ENCODE data around the gene KLHDC4. TPM values are rescaled to one million over a fixed set of nuclear protein-coding genes. Genes with fewer than 3 reads are reported as not detected.

Gene KLHDC4
- total and polyA plus RNA-seq, 4 experiments from 2014 or later, result 16.3 to 90.0 (median 50.2) TPM

DNA sequence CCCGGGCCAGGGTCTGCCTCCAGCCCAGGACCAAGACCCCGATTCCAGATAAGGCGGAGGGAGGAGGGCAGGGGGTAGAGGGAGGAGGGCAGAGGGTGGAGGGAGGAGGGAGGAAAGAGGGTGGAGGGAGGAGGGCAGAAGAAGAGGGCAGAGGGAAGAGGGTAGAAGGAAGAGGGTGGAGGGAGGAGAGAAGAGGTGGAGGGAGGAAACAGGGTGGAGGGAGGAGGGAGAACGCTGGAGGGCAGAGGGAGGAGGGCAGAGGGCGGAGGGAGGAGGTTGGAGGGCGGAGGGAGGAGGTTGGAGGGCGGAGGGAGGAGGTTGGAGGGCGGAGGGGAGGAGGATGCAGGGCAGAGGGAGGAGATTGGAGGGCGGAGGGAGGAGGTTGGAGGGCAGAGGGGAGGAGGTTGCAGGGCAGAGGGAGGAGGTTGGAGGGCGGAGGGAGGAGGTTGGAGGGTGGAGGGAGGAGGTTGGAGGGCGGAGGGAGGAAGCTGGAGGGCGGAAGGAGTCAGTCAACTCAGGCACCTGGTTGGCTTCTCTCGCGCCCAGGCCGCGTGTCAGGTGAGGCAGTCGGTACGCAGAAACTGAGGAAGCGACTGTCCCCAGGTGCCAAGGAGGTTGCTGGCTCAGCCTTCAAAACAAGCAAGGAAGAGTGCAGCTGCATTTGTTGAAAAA is 65.2 kb downstream of the KLHDC4 start:
- Mint-ChIP-seq H3K4me3 (peak overlapping the region in 1 of 8 donors; percentile 15), H3K36me3 (peaks cover 3 to 26% of the 10 kb centered on the region in 2 donors)
- POLR2A ChIA-PET (ENCODE audit: partially characterized antibody), result interaction anchor here (0.8 to 1.0 kb wide), 2 partner anchors 10 to 66 kb away, joined by 3 to 4 read pairs; partner anchors contain the start of gene KLHDC4

DNA sequence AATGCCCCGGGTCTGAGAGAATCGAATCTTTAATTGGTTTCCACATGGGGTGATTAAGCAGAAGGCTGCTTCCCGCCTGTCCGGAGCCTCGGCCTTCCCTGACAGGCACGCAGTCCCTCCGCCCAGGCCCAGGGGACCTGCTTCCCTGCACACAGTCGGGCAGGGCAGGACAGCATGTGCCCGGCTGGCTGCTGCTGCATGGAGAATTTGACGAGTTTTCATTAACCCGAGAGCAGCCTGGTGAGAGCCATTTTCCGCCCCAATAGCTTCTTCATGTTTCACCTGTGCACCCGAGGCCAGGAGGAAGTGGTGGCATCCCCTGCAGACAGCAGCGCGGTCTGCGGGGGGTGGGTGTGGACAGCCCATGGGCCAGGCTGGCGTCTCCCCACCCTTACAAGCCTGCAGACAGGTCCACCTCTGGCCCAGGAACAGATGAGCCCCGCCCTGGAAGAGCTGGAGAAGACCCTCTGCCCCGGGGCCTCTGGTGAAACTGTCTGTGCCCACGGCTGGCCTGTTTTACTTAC is 67.0 kb downstream of the KLHDC4 start:
- Mint-ChIP-seq H3K27me3 (no peaks in the 10 kb centered on the region), H3K4me1 (peaks cover 25 to 57% (median 36%) of the 10 kb centered on the region in 4 donors), H3K4me3 (peak overlapping the region in 3 of 8 donors; percentile 8 to 61 (median 52)), H3K36me3 (peaks cover 3 to 22% of the 10 kb centered on the region in 2 donors), H3K9me3 (no peaks in the 10 kb centered on the region), H3K27ac (peak overlapping the region in 5 of 7 donors; percentile 29 to 84 (median 70))
- Histone ChIP-seq H3K4me1 (ENCODE audit: insufficient read depth, low read length) (peaks cover 44% of the 10 kb centered on the region), H3K27me3 (ENCODE audit: insufficient read depth, low read length) (no peaks in the 10 kb centered on the region), H3K27ac (ENCODE audit: low read depth, low read length) (no peak overlapping the region), H3K36me3 (ENCODE audit: insufficient read depth, low read length) (peaks cover 6% of the 10 kb centered on the region), H3K9me3 (ENCODE audit: control insufficient read depth in 1 of 2, low read length in 2 of 2) (no peaks in the 10 kb centered on the region), H3K4me3 (ENCODE audit: low read length in 2 of 2) (no peak overlapping the region)
- CTCF ChIA-PET (ENCODE audit: partially characterized antibody), result interaction anchor here (0.9 kb wide), 1 partner anchor 73 kb away, joined by 3 read pairs; no protein-coding TSS in a partner anchor
- POLR2A ChIA-PET (ENCODE audit: partially characterized antibody), result interaction anchor here (1.1 kb wide), 1 partner anchor 67 kb away, joined by 4 read pairs; the partner anchor contains the start of gene KLHDC4
- intact Hi-C loops (cut with micrococcal nuclease), result no loop called here
- DNase-seq, result no peak

More for the DNA sequence above, 65.2 kb downstream of the KLHDC4 start:
- peaks cover 47% of the 10 kb centered on the region for H3K4me1 ChIP-seq (ENCODE audit: insufficient read depth, low read length)
- Mint-ChIP-seq H3K27ac (peak overlapping the region in 5 of 7 donors; percentile 10 to 76 (median 66)), H3K4me1 (peaks cover 28 to 65% (median 38%) of the 10 kb centered on the region in 4 donors), H3K9me3 (no peaks in the 10 kb centered on the region), H3K27me3 (no peaks in the 10 kb centered on the region)
- H3K27ac ChIP-seq (ENCODE audit: low read depth, low read length), result no peak overlapping the region
- H3K4me3 ChIP-seq (ENCODE audit: low read length in 2 of 2), result no peak overlapping the region
- intact Hi-C loops (cut with micrococcal nuclease), result no loop called here
- peaks cover 13% of the 10 kb centered on the region for H3K36me3 ChIP-seq (ENCODE audit: insufficient read depth, low read length)
- no peaks in the 10 kb centered on the region for H3K27me3 ChIP-seq (ENCODE audit: insufficient read depth, low read length)
- H3K9me3 ChIP-seq (ENCODE audit: control insufficient read depth in 1 of 2, low read length in 2 of 2), result no peaks in the 10 kb centered on the region
- DNase-seq, result no peak
- CTCF ChIA-PET (ENCODE audit: partially characterized antibody), result no interaction called here

DNA sequence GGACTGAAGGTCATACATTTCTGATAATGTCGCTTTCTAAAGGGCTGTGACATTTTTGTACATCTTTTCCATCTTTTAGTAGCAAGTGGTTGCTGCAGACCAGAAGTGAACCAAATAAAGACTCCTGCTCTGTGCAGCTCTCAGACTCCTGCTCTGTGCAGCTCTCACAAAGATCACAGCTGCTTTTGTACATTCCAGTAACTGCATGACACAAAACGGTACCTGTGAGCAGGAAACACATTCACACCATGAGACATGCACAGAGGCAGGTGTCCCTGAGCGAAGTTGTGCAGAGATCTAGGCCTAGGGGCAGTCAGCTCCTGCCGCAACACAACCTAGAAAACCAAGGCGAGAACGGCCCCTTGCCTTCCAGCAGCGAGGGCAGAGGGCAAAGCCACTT is 67.5 kb downstream of the KLHDC4 start:
- ChIA-PET CTCF (ENCODE audit: partially characterized antibody) (interaction anchor here (0.9 kb wide), 1 partner anchor 74 kb away, joined by 3 read pairs; no protein-coding TSS in a partner anchor), POLR2A (ENCODE audit: partially characterized antibody) (interaction anchor here (1.1 kb wide), 1 partner anchor 67 kb away, joined by 4 read pairs; the partner anchor contains the start of gene KLHDC4)
- Mint-ChIP-seq H3K36me3 (peaks cover 0 to 22% of the 10 kb centered on the region in 2 donors), H3K4me3 (peak overlapping the region in 3 of 8 donors; percentile 11 to 52 (median 26)), H3K4me1 (peaks cover 25 to 52% (median 33%) of the 10 kb centered on the region in 4 donors), H3K27me3 (no peaks in the 10 kb centered on the region), H3K27ac (peak overlapping the region in 6 of 7 donors; percentile 5 to 82 (median 30)), H3K9me3 (no peaks in the 10 kb centered on the region)
- no peak overlapping the region for H3K27ac ChIP-seq (ENCODE audit: low read depth, low read length)
- intact Hi-C loops (cut with micrococcal nuclease), result no loop called here
- no peak overlapping the region for H3K4me3 ChIP-seq (ENCODE audit: low read length in 2 of 2)
- H3K27me3 ChIP-seq (ENCODE audit: insufficient read depth, low read length), result no peaks in the 10 kb centered on the region
- peaks cover under 1% of the 10 kb centered on the region for H3K36me3 ChIP-seq (ENCODE audit: insufficient read depth, low read length)
- no peaks in the 10 kb centered on the region for H3K9me3 ChIP-seq (ENCODE audit: control insufficient read depth in 1 of 2, low read length in 2 of 2)
- no peak for DNase-seq
- H3K4me1 ChIP-seq (ENCODE audit: insufficient read depth, low read length), result peaks cover 39% of the 10 kb centered on the region

DNA sequence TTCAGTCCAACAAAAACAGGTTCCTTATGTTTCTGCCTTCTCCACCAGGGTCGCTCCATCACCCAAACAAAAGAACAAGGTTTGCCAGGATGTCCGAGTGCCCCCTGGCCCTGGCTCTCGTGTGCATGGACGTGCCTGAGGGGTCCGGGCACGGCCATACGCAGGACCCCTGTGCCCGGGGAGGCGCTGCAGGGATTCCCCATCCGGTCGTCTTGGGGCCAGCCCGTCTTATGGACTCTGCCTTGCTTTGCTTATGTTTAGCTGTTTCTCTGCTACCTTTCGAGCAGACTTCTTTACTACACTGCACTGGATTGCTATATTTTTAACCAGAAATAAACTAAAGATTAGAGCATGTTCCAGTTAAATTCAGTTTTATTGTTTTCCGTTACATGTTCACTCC is 68.0 kb downstream of the KLHDC4 start:
- Mint-ChIP-seq H3K27ac (peak overlapping the region in 3 of 7 donors; percentile 43 to 82 (median 54)), H3K27me3 (no peaks in the 10 kb centered on the region), H3K4me3 (no peak overlapping the region), H3K4me1 (peaks cover 21 to 47% (median 29%) of the 10 kb centered on the region in 4 donors), H3K9me3 (no peaks in the 10 kb centered on the region), H3K36me3 (peaks cover 0 to 19% of the 10 kb centered on the region in 2 donors)
- ChIA-PET POLR2A (ENCODE audit: partially characterized antibody) (interaction anchor here (1.1 kb wide), 1 partner anchor 68 kb away, joined by 4 read pairs; the partner anchor contains the start of gene KLHDC4), CTCF (ENCODE audit: partially characterized antibody) (interaction anchor here (0.9 kb wide), 1 partner anchor 74 kb away, joined by 3 read pairs; no protein-coding TSS in a partner anchor)
- no peak for DNase-seq
- no peak overlapping the region for H3K27ac ChIP-seq (ENCODE audit: low read depth, low read length)
- intact Hi-C loops (cut with micrococcal nuclease), result no loop called here
- H3K36me3 ChIP-seq (ENCODE audit: insufficient read depth, low read length), result no peaks in the 10 kb centered on the region
- no peaks in the 10 kb centered on the region for H3K9me3 ChIP-seq (ENCODE audit: control insufficient read depth in 1 of 2, low read length in 2 of 2)
- no peaks in the 10 kb centered on the region for H3K27me3 ChIP-seq (ENCODE audit: insufficient read depth, low read length)
- H3K4me3 ChIP-seq (ENCODE audit: low read length in 2 of 2), result no peak overlapping the region
- H3K4me1 ChIP-seq (ENCODE audit: insufficient read depth, low read length), result peaks cover 35% of the 10 kb centered on the region

DNA sequence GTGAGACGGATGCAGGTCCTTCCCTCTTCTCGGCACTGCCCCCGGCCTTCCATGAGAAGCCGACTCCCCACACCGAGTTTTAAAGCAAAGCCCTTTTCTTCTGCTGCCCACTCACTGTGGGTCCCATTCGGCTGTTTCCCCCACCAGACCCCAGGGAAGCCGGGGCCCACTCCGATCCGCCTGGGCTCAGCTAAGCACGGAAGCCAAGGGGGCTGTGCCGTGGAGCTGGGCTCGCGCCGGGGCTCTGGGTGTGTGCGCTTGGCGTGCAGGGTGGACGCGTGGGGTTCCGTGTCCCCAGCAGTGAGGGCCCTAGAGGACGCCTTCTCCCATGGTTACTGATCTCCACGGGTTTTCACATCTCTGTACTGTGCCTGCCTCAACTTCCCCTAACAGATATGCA is 68.5 kb downstream of the KLHDC4 start:
- POLR2A ChIA-PET (ENCODE audit: partially characterized antibody), result no interaction called here
- CTCF ChIA-PET (ENCODE audit: partially characterized antibody), result no interaction called here
- Histone ChIP-seq H3K27me3 (ENCODE audit: insufficient read depth, low read length) (no peaks in the 10 kb centered on the region), H3K36me3 (ENCODE audit: insufficient read depth, low read length) (no peaks in the 10 kb centered on the region), H3K4me3 (ENCODE audit: low read length in 2 of 2) (no peak overlapping the region), H3K4me1 (ENCODE audit: insufficient read depth, low read length) (peaks cover 29% of the 10 kb centered on the region), H3K27ac (ENCODE audit: low read depth, low read length) (no peak overlapping the region), H3K9me3 (ENCODE audit: control insufficient read depth in 1 of 2, low read length in 2 of 2) (no peaks in the 10 kb centered on the region)
- Mint-ChIP-seq H3K27me3 (no peaks in the 10 kb centered on the region), H3K4me1 (peaks cover 16 to 42% (median 24%) of the 10 kb centered on the region in 4 donors), H3K4me3 (no peak overlapping the region), H3K9me3 (no peaks in the 10 kb centered on the region), H3K27ac (no peak overlapping the region), H3K36me3 (peaks cover 0 to 15% of the 10 kb centered on the region in 2 donors)
- intact Hi-C loops (cut with micrococcal nuclease), result no loop called here
- no peak for DNase-seq

DNA sequence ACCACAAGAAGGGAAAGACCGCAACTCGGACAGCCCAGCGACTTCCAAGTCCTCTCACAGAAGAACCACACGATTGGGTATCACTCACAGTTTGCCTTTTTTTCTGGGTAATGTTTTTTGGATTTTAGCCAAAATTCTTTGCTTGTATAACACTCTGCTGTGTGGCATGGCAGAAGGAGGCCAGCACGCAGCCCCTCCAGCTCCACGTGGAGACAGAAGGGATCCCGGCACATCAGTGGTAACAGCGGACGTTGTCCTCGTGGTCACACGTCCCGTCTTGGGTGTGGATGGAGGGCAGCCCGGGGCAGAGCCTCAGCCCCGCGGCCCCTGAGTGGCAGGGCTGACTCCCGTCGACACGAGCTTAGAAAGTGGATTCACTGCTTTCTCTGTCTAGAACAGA is 69.1 kb downstream of the KLHDC4 start:
- no peak for DNase-seq
- Mint-ChIP-seq H3K27me3 (no peaks in the 10 kb centered on the region), H3K4me1 (peaks cover 14 to 37% (median 21%) of the 10 kb centered on the region in 4 donors), H3K9me3 (no peaks in the 10 kb centered on the region), H3K27ac (no peak overlapping the region), H3K36me3 (peaks cover 0 to 15% of the 10 kb centered on the region in 2 donors), H3K4me3 (no peak overlapping the region)
- ChIA-PET POLR2A (ENCODE audit: partially characterized antibody) (no interaction called here), CTCF (ENCODE audit: partially characterized antibody) (no interaction called here)
- no peaks in the 10 kb centered on the region for H3K36me3 ChIP-seq (ENCODE audit: insufficient read depth, low read length)
- no peaks in the 10 kb centered on the region for H3K27me3 ChIP-seq (ENCODE audit: insufficient read depth, low read length)
- no peak overlapping the region for H3K4me3 ChIP-seq (ENCODE audit: low read length in 2 of 2)
- H3K27ac ChIP-seq (ENCODE audit: low read depth, low read length), result no peak overlapping the region
- no peaks in the 10 kb centered on the region for H3K9me3 ChIP-seq (ENCODE audit: control insufficient read depth in 1 of 2, low read length in 2 of 2)
- H3K4me1 ChIP-seq (ENCODE audit: insufficient read depth, low read length), result peaks cover 24% of the 10 kb centered on the region
- intact Hi-C loops (cut with micrococcal nuclease), result no loop called here

DNA sequence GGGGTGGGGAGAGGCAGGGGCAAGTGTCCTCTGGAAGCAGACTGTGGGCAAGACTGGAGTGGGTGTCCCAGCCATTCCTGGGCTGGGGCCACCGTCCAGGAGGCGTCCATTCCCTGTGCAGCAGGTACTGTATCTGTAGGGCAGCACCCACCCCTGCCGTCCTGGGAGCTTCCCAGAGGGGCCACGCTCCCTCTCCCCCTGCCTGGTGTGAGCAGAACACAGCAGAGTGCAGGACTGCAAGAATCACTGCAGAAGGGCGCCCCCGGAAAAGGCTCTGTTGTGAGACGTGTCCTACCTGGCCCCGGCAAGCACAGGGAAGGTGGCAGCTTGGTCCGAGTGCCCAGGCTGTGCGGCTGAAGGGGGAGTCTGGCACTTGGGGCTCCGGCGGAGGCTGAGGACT is 70.3 kb downstream of the KLHDC4 start:
- Mint-ChIP-seq H3K4me1 (peaks cover 11 to 27% (median 15%) of the 10 kb centered on the region in 4 donors), H3K9me3 (no peaks in the 10 kb centered on the region), H3K4me3 (no peak overlapping the region), H3K27ac (no peak overlapping the region), H3K27me3 (no peaks in the 10 kb centered on the region), H3K36me3 (peaks cover 0 to 13% of the 10 kb centered on the region in 2 donors)
- H3K36me3 ChIP-seq (ENCODE audit: insufficient read depth, low read length), result no peaks in the 10 kb centered on the region
- H3K4me3 ChIP-seq (ENCODE audit: low read length in 2 of 2), result no peak overlapping the region
- intact Hi-C loops (cut with micrococcal nuclease), result no loop called here
- DNase-seq, result no peak
- no peaks in the 10 kb centered on the region for H3K9me3 ChIP-seq (ENCODE audit: control insufficient read depth in 1 of 2, low read length in 2 of 2)
- H3K27me3 ChIP-seq (ENCODE audit: insufficient read depth, low read length), result no peaks in the 10 kb centered on the region
- ChIA-PET CTCF (ENCODE audit: partially characterized antibody) (no interaction called here), POLR2A (ENCODE audit: partially characterized antibody) (no interaction called here)
- H3K27ac ChIP-seq (ENCODE audit: low read depth, low read length), result no peak overlapping the region
- peaks cover 14% of the 10 kb centered on the region for H3K4me1 ChIP-seq (ENCODE audit: insufficient read depth, low read length)

Measured in CD4-positive, alpha-beta memory T cell (primary cell).